GM18526 (cell line): ENCODE measurements around the gene SLC24A3.

Experiments
- POLR2A ChIP-seq: IDR thresholded peaks from 3 replicates; pipeline ENCODE4 v1.6.1; 2011; ENCODE audit not compliant: insufficient read length; ENCODE audit errors: extremely low read depth

Gene SLC24A3

GRCh38 chr20:19419396-19419795 is 207.0 kb downstream of the SLC24A3 start:
- no peak for TF ChIP-seq POLR2A

- no peak for TF ChIP-seq POLR2A
Measured at GRCh38 chr20:19423097-19423899, 210.9 kb downstream of the SLC24A3 start.

- no peak for TF ChIP-seq POLR2A
Measured at GRCh38 chr20:19423900-19424620, 211.6 kb downstream of the SLC24A3 start.

DNA sequence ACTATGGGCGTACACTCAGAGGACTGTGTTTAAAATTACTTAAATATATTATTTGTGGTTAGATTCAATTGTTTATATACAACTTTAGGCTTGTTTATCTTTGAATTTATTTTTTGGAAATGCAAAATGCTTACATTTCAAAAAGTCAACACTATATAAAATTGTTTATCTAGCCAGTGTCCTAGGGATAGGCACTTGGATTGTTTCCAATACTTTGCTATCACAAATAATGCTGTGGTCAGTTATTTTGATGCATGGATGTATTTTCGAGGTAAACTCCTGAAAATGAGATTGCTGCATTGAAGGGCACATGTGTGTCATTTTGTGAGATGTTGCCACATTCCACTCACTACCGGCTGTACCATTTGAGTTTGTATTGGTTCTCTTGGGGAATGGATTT is 213.9 kb downstream of the SLC24A3 start:
- no peak for TF ChIP-seq POLR2A

DNA sequence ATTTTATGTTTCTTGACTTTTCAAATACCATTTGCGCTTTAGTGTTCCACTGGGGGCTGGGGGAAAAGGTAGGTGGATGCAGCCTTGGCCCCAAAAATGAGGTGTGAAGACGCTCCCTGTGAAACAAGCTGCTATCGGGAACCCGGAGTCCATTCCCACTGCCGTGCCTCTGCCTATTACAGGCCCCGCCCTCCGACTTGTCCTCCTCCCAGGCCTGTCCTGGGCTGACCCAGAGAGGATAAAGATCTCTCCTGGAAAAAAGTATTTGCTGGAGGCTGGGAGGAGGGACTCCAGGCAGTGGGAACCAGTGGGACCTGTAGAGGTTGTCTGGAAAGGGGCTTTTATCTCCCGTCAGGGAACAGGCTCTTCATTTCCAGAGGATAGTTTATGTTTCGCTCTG is 215.0 kb downstream of the SLC24A3 start:
- no peak for TF ChIP-seq POLR2A

DNA sequence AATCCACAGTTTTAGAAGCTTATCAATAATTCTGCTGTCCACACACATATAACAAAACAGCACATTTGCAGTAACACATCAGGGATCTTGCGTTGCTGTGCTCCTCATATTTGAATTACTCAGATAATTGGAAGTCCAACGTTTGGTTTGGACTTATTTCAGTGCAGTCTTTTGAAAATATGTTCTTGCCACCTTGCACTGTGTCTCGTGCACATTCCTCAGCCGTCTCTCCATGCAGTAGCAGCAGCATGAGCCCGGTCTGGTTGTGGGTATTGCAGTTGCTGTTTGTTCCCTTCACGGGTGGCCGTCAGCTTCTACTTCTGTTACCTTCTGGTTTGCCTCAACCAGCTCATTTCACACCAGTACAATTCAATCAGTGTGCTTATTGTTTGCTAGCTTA is 215.5 kb downstream of the SLC24A3 start:
- TF ChIP-seq POLR2A, result no peak

DNA sequence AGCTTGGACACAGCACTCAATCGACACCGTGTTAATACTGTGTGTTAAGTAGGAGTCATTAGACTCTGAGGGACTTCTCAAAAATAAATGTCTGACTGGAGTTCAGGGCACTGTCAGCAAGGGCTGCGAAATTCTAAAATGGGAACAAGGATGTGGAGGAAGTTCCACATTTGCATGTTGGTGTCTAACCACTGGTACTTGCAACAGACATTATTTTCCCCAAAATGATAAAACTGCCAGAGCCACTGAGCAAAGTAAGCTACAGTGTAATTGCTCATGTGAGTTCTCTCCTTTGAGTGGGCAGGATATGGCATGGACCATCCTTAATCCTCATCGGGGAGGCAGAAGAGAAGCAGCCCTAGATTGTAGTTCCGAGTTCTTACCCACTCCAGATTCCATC is 215.9 kb downstream of the SLC24A3 start:
- no peak for TF ChIP-seq POLR2A

DNA sequence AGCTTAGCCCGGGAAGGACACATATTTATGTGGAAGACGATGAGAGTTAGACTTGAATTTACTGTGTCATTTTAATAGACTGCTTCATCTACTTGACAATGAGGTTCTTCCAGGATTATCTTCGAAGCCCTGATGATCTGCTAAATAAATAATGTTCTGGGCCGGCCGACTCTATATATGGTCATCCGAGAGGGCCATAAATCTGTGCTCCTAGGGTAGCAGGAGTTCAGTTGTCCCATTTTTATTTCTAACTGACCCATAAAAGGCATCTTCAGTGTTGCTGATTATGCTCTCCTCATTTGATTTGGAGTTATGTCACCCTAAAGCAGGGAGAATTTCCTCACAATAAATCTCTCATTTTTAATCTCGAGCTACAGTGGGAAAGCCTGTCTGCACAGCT is 217.1 kb downstream of the SLC24A3 start:
- no peak for TF ChIP-seq POLR2A

- TF ChIP-seq POLR2A, result no peak
Measured at GRCh38 chr20:19430641-19431315, 218.3 kb downstream of the SLC24A3 start.

GRCh38 chr20:19431316-19431700 is 218.9 kb downstream of the SLC24A3 start:
- no peak for TF ChIP-seq POLR2A

- TF ChIP-seq POLR2A, result no peak
Measured at GRCh38 chr20:19431906-19432305, 219.5 kb downstream of the SLC24A3 start.

DNA sequence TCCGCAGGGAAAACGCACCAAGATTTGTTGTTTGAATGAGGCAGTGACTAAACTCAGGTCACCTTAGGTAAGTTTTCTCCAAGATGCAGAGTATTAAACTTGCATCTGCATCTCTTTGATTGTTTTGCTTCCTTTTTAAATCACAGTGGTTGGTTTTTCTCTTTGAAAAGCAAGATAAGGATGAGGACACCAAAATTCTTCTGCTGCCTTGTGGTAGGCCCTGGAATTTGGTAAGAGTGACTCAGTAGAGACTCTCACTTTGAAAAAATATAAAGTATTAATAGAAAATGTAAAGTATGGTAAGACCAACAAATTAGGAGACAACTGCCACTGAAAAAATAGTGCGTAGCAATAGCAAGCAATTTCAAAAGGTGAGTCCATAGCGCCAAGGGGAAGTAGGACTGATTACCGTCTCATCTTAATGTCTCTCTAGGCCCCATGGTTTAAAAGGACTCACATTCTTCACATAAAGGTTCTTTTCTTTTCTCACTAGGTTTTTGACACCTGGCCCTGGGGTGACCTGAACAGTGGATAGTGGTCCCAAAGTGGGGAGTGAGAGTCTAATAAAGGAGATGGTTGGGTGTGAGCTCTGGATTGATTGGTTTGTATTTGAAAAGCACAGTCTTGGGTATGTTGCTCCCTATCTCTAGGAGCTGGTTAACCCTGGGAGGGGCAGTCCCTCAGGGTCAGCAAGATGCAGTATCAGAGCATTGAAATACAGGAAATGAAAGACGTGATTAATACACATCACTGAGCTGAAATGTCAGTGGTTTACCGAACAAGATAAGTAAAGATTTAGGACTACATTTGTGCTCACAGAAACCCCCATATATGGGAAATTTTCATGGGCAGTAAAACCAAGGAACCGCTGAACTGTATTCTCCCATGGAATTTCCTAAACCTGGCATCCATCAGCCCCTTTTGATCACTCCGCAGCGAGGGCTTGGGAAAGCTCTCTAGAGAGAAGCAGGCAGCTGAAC is 221.2 kb downstream of the SLC24A3 start:
- no peak for TF ChIP-seq POLR2A

DNA sequence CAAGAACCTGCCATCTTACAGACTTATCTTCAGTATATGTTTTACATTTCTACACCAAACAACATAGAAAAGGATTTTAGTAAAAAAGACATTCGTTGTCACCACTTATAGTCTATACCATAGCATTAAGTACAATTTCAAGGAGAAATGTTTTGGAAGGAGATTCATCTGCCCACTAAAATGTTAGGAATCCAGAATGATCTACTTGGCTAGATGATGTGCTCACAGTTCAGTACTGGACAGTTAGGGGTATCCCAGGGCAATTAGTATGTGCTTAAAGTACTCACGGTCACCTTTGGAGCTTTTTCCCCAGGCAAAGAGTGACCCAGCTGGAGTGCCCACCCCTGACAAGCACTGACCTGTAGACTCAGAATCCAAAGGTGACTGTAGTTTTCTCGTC is 222.9 kb downstream of the SLC24A3 start:
- no peak for TF ChIP-seq POLR2A

GRCh38 chr20:19435821-19436220 is 223.4 kb downstream of the SLC24A3 start:
- no peak for TF ChIP-seq POLR2A

GRCh38 chr20:19438488-19438887 is 226.0 kb downstream of the SLC24A3 start:
- TF ChIP-seq POLR2A, result no peak
